NCI-H1436 treated with DMSO at 0.1 percent for 48 hours (cell line): Measurements from ENCODE around the gene NDUFAF3.

ENCODE experiments used
- DNase-seq: peaks from one replicate; lab custom pipeline; 2025; lab: John Stamatoyannopoulos, UW

Gene NDUFAF3

GRCh38 chr3:49054344-49054862 is 32.5 kb downstream of the NDUFAF3 start:
- no peak for DNase-seq

GRCh38 chr3:49057268-49057667 is 35.3 kb downstream of the NDUFAF3 start:
- DNase-seq = no peak

- no peak for DNase-seq
Measured at GRCh38 chr3:49058011-49058410, 36.1 kb downstream of the NDUFAF3 start.
